ENCODE measurements around the gene GFPT2.
"Not testable (repeated sequence)": the region's sequence is repeated elsewhere in the genome, so short reads cannot be mapped to it uniquely, and the experiment has no call there.

Gene GFPT2

DNA sequence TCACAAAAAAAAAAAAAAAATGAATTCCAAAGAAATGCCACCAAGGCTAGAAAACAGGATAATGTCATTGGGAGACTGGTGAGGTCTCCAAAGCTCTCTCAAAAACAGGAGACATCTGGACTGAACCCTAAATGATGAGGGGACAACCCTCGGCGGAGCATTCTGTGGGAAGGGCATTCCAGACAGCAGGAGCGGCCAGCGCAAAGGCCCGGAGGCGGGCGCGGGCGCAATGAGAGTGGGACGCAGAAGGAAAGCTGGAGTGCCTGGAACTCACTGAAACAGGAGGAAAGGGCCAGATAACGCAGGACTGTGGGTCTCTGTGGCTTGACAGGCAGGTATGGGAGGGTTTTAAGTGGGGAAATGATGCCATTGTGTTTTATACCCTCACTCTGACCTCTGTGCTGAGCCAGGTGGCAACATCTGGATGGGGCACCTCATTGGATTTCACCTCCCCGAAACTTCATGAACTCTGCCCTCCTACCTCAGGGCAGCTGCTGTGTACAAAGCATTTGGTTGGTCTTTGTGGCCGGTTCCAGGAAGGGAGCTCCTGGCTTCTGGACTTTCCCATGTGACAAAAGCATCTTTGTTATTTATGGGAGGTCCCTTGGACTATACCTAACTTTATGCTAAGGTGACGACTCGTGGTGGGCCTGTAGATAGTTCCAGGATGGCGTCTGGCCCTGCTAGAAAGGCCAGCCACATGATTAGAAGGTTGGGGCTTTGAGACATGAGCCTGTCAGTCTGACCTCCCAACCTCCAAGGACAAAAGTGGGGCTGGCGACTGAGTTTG, 49.7 kb downstream of the GFPT2 start:
- no peak for FAIRE-seq

DNA sequence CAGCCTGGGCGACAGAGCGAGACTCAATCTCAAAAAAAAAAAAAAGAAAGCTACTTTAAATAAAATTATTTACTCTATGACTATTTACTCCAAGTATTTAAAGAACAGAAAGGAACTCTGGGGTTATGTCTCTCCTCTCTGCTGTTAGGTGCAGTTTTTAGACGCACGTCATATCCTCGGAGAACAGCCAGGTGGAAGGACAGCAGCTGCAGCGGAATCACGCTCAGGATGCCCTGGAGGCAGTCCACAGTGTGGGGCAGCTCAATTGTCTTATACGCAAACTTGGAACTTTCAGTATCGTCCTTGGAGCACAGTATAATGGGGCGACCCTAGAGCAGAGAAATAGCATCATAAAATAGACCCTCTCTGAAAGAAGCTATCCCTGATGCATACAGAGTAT, 50.9 kb downstream of the GFPT2 start:
- FAIRE-seq = no peak

DNA sequence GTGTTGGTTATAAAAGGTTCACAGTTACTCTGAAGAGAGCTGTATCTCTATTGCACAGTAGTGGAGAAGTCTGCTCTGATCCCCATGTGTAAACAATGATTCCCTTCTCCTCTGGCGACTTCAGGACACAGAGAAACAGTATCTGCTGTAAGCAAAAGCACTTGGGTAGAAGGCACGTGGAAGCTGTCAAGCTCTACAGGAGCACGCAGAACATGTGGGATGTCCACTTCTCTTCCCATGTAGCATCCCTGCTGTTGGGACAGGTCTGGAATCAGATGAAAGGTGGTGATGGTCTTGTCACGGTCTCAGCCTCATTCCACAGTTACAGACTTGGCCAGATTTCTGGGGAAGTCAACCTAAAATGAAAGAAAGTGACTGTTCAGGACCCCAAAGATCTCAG, 51.9 kb downstream of the GFPT2 start:
- no peak for FAIRE-seq

DNA sequence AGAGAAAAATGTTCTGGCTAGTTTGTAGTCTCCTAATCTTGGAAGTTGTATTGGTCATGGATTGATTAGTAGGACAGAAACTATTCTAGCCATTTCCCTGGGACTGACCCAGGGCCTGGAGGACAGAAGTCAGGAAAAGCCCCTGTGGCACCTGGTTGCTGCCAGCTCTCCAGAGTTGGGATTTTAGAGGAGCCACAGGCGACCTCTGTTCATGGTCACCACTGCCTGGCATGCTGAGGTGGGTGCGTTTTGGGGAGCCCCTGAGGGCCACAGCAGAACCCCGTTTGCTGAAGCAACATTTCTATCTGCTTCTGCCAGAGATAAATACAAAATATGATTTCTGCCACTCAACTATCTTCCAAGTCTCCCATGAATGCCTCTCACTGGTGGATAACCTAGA, 53.6 kb downstream of the GFPT2 start:
- FAIRE-seq = no peak

DNA sequence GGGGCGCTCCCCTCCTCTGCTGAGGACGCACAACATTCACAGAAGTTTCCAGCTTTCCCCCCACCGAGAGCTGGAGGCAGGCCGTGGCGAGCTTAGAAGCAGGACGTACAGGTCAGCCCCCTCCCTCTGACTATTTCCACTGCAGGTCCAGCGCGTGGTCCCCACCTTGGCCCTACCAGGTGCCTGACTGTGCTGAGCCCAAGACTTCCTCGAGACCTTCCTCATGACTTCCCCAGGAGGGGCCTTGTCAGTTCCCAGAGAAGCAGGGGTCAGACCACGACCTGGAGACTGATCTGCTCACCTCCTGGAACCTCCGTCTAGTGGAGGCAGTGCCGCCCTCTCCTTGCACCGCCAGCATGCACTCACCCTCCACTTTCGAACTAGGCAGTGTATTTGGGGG, 54.1 kb downstream of the GFPT2 start:
- not testable (repeated sequence) for FAIRE-seq

DNA sequence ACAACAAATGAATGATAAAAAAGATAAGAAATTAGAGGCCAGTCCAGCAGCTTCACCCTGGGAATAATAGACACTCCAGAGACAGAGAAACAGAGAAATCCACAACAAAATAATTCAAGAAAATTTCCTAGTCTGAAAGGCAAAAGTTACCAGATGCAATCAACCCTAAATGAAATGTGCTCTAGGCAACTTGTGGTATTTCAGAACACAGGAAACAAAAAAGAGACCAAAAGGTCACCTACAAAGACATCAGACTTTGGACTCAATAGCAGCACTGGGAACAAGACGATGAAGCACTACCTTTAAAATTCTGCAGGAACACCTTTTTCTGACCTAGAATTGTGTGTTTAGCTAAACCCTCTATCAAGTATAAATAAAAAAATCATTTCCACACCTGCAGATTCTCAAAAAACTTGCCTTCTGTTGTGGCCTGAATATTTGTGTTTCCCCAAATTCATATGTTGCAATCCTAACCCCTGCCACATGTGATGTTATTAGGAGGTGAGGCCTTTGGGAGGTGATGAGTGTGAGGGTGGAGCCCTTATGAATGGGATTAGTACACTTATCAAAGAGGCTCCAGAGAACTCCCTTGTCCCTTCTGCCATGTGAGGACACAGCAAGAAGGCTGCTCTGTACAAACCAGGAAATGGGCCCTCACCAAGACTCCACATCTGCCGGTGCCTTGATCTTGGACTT, 55.4 kb downstream of the GFPT2 start:
- no peak for FAIRE-seq

DNA sequence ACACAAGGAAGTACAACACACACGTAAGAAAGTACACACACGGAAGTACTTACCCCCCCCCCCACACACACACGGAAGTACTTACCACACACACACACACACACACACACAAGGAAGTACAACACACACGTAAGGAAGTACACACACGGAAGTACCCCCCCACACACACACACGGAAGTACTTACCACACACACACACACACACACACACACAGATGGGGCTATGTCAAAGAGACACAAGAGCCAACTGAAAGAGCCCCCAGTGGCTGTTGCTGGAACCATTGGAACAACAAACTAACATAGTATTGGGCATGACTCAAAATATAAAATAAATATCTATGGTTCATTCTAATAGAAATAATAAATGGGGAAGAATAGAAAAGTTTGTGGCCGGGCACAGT, 56.4 kb downstream of the GFPT2 start:
- FAIRE-seq = no peak

DNA sequence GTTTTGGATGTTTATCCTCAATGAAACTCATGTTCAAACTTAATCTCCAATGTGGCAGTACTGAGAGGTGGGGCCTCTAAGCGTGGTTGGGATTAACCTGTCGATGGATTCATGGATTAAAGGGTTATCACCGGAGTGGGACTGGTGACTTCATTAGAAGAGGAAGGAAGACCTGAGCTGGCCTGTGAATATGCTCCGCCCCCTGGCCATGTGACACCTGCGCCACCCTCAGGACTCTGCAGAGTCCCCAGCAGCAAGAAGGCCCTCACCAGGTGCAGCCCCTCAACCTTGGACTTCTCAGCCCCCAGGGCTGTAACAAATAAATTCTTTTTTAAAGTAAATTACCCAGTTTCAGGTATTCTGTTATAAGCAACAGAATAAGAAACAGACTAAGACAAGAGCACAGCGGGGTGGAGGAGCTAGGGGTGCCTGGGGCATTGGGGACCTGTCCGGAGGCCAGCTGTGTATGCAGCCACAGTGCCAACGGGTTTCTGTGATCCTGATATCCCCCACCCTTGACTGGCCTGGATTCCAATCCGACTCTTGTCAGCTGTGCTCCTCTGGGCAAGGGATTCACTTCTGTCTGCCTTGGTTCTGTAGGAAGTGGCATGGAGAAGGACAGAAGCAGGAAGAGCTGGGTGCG, 58.1 kb downstream of the GFPT2 start:
- FAIRE-seq = no peak

DNA sequence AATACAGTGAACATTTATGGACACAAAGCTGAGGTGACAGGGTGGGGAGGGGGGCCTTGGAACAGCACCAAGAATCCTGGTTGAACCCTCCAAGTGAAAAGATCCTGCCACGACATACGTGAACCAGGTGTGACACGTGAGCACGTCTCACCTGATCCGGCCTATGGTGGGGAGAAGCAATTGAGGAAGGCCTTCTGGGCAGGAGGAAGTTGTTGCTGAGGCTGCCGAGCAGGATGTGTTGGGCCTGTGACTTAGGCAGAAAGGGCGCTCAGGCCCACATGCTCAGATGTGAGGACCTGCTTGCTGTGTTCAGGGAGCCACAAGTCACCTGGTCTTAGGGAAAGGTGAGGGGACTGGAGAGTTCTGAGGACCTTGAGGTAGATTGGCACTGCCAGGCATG, 58.7 kb downstream of the GFPT2 start:
- no peak for FAIRE-seq

DNA sequence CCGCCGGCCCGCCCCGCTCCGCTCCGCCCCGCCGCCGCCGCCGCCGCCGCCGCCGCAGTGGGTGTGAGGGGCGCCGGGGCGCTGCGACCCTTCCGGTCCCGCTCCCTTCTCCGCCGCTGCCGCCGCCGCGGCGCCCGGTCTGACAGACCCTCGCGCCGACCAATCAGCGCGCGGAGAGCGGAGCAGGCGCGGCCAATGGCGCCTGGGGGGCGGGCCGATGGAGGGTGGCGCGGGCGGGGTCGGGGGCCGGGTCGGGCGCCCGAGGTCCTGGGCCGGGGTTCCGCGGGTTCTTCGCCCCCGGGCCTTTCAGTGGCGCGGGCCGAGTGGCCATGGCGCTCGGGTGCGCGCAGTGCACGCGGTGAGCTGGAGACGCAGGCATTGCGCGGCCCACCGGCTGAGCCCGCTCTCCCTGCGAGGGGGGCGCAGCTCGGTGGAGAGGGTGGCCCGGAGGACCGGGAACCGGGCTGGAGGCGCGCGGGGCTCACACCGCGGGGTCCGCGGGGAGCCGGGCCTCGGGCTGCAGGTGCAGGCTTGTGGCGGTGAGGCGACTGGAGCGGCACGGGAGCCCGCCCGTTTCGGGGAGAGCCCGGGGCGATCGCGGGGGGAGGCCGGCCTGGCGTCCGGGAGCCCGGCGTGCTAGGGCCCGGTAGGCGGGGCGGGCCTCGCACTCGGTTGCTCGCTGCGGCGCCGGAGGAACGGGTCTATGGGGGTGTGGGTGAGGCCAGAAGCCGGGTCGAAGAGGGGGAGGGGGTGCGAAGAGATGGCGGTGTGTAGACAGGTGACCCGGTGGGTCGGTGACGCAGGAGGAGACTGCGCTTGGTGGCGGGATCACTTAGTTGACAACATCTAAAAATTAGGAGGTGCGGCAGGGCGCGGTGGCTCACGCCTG, 60.9 kb downstream of the GFPT2 start, which contains the start of gene MAPK9:
MAPK9 (minus strand) TSS at position 141 of the 889 bp plus-strand sequence. CDS start 11,522 bp downstream, outside the sequence.
- FAIRE-seq = no peak

DNA sequence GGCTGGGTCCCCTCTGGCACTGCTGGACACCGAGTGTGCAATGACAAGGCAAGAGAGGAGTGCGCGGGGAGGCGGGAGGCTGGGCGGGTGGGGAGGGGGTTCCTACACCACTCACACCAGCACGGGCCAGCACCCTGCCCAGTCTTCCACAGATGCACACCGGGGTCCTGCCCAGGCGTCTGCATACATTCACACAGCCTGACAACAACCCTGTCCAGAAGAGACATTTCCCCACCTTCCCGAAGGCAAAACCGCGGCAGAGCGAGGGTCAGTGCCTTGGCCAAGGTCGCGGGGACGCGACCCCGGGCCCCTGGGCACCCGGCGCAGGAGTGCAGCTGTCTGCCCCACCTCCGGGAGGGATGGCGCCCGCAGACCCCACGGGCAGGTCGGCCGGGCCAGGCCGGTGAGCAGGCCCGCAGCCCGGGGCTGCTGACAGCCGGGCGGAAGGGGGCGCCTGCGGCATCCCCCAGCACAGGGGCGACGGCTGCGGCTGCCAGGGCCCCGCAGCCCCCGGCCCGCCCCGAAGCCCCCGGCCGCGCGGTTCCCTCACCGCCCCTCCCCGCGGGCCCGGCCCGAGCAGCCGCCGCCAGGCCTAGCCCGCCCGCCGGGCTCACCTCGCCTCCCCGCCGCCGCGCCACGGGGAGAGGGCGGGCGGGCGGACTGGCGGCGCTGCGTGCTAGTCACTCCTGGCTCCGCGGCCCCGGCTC, 61.7 kb downstream of the GFPT2 start:
- no peak for FAIRE-seq

DNA sequence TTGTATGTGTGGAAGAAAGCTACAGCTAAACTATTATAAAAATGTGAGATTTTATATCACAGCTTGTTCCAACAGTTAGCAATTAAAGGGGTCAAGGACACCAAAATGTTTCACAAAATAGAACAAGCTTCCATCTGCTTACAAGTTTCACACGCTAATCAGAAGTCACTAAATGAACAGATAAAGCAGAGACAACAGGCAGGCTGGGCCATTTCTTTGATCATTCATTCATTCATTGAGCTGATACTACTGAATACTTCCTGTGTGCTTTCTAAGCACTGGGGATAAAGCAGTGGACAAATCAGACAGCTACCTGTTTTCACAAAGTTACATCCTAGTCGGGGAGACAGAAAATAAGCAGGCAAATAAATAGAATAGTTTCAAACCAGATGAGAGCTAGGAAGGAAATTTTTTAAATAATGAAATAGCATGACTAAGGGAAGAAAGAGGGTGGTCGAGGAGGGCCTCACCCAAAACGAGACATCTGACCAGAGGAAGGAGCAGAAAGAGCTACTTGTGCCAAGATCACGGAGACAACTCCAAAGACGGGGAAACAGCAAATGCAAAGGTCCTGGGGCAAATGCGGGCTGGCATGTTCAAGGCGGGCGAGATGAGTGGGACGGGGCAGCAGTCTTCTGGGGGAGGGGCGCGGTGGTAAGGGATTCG, 62.4 kb downstream of the GFPT2 start:
- FAIRE-seq = no peak

DNA sequence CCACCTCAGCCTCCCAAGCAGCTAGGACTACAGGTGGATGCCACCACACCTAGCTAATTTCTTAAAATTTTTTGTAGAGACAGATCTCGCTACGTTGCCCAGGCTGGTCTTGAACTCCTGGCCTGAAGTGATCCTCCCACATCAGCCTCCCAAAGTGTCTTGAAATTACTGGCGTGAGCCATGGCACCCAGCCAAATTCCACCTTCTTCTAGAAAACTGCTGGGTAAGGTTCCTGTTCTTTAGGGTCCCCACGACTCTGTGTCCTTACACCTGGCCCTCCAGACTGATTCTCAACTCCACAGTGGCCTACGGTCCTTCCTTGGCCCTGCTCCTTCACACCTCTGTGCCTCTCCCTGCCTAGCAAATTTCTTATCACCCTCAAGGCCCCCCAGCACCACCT, 63.2 kb downstream of the GFPT2 start:
- no peak for FAIRE-seq

DNA sequence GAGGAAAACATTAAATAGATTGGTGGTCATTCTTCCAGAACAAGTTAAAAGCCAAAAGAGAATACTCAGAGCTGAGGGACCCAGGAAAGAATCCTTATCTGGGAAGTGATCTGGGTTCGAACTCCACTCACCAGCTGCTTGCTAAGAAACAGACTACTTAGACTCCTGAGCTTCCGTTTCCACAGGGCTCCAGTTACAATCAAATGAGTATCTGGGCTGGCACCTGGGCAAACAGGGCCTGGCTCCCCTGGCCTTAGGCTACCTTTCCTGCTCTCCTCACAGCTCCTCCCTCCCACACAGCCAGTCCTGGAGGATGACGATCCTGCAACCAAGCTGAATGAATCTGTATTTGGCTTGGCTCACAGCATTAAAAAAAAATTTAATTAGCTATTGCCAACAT, 63.7 kb downstream of the GFPT2 start:
- no peak for FAIRE-seq

DNA sequence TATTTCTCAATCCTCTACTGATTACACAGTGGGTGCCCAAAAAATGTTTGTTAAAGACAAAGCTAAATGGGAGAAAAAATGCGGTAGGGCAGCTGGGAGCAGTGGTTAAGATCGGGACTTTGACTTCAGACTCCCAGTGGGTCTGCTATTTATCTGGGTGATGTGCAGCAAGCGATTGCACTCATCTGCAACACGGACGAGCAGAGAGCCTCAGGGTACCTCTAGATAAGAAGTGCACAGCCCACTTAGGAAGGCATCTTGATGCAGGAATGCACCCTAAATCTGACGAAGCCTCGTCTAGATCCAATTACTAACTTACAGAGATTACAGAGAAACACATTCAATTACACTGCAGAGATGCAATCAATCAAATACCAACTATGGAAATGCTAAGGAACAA, 65.3 kb downstream of the GFPT2 start:
- FAIRE-seq = no peak

DNA sequence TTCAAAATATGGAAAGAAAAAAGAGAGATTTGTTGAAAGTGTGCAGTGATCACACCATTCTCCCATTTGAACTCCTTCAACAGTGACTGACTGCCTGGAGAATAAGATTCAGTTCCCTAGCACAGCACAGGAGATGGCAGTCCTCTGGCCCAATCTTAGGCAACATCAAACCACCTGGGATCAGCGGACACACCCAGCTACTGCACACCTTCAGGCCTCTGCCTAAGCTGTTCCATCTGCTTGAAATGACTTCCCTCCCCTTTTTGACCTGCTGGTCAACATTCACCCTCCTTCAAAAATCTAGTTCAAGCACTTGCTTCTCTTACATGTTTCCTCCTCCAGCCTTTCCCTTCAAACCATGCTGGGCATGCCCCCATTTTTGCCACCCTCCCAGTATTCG, 65.7 kb downstream of the GFPT2 start:
- FAIRE-seq = no peak

DNA sequence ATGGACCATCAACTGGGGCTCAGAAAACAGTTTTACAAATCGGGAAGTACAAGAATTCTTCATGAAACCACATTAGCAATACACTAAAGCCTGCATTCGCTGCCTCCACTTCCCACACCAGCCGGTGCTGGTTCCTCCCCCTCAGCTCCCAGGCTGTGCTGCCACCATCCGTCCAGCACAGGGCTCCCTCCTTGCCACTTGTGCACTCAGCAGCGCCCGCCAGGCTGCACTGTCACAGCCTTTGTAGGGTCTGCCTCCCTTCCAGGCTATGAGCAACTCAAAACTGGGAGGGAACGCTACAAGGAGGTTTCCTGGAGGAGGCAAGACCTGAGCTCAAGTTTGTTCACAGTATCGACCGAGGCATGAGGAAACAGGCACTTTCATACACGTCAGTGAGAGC, 69.0 kb downstream of the GFPT2 start:
- no peak for FAIRE-seq

DNA sequence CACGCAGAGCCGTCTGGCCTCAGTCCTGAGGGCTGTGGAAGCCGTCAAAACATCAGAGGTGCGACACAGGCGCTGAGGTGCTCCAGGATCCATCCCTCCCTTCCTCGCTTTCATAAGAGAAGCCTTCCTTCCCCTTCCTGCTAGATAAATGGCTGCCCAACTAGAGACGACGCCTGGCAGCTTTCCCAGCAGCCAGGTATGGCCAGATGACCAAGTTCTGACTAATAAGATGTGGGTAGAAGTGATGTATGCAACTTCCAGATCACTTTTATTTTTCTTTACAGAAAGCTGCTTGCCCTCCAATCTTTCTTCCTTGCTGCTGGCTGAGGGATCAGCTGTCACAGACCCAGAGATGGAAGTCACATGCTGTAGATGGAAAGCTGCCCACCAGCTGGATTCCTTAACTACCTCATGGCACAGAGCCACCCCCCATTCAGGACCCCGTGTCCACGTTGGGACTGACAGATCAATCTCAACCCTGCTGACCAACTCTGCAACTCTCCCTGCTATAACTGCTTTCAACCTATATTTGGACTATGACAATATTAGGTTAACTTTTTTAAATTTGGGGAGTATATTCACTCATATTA, 70.0 kb downstream of the GFPT2 start:
- no peak for FAIRE-seq

DNA sequence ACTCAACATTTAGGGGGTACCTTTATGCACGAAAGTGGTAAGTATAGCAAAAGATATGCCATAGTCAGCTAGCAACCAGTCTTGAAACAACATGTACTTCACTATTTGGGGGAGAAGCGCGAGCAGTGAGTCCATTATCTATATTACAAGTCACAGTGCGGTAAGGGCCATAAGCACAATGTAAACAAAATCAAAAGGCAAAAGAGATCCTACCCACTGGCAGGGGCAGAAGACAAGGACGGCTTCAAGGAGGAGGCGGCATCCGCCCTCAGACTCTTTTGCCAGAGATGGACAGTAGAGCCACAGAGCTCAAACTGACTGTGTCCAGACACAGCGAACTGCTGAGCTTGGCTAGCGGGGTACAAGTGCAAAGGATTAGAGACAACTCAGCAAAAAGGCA, 70.9 kb downstream of the GFPT2 start:
- FAIRE-seq = no peak

DNA sequence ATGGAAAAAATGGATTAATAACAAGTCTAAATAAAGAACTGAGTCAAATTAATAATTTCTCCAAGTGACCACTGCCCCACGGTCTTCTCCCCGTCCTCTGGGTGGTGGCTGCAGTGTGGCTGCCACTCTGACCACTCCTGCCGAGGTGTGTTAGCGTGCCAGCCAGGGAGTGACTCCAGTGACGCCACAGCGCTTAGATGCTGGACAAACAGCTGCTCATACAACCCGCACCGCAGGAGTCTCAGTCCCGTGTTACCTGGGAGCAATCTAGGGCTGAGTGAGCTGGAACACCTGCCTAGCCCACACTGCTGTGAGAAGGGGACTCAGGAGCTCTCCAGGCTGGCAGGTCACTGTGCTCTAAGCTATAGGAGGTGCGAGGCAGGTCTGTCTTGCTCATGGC, 71.4 kb downstream of the GFPT2 start:
- no peak for FAIRE-seq

DNA sequence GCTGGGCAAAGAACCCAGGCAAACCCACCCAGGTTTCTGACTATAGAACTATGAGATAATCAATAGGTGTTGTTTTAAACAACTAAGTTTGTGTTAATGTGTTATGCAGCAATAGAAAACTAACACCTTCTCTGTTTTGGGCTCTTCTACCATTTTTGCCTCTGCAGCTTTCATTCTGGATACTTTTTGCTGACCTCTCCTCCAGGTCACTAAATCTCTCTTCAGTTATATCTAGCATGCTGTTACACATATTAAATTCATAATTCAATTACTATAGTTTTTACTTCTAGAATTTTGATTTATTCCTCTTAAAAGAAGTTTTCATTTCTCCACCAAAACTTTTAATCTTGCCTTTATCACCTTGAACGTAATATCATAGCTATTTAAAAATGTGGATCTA, 78.4 kb downstream of the GFPT2 start:
- FAIRE-seq = no peak

Data from endometrium (tissue), 2 donors.